ENCODE results near the gene RNLS.

Gene RNLS

GRCh38 chr10:88230251-88230650 is 352.9 kb downstream of the RNLS start:
- no peak for DNase-seq (ENCODE audit: low spot score)

GRCh38 chr10:88228130-88228529 is 355.0 kb downstream of the RNLS start:
- no peak for DNase-seq (ENCODE audit: low spot score)

GRCh38 chr10:88227342-88228018 is 355.6 kb downstream of the RNLS start:
- no peak for DNase-seq (ENCODE audit: low spot score)

DNA sequence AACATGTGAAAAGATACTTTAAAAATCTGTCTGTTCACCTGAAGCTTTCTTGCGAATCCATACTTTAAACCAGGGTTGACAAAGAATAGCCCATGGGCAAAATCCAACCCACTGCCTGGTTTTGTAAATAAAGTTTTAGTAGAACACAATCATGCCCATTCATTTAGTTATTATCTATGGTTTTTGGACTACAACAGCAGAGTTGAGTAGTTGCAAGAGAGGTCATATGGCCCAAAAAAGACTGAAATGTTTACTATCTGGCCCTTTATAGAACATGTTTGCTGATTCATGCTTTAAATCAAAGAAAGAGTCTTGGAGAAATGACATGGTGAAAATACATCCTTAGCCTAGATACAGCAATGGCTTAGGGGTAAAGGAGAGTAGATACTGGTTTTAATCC is 356.2 kb downstream of the RNLS start:
- DNase-seq (ENCODE audit: low spot score), result no peak

DNA sequence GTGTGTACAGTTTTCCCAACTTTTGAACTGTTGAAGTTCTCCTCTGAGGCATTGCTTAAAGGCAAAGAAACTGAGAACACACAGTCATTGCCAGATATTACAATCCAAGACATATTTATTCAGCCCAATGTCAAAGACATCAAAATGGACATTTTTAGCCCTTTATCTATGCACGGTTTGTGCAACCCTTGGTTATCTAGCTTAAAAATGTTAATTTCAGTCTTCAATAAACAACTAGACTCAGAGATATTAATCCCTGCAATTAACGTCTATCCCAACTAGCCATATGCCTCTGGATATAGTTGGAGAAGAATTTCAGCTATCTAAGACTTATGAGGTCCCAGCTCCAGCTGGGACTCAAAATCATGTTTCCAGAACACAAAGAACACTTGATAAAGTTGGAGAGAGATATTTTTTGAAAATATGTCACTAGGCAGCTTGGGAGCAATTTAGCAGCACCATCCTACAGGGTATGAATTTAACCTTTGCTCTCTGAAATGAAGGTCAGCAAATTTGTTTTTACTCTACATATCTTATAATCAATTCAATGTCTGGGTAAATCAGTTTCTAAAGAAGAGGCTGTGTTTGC is 357.0 kb downstream of the RNLS start:
- DNase-seq (ENCODE audit: low spot score), result no peak

Measured in GM03348 (cell line).